Measurements from ENCODE around the gene ZP1.

The ZP1 gene

GRCh38 chr11:60890696-60891095 lies 23.4 kb downstream of the ZP1 start:
- WGBS: 82% methylated on average over 3 of the region's 5 CpGs
- Histone ChIP-seq H3K18ac (ENCODE audit: low read depth in 1 of 2, low read length in 2 of 2) (no peak overlapping the region), H2AFZ (ENCODE audit: low read depth, low read length) (no peak overlapping the region), H3K79me1 (replicated peaks; ENCODE audit: low read length, poor library complexity, severe bottlenecking) (peaks cover 8% of the 10 kb centered on the region), H3K9me3 (ENCODE audit: control insufficient read depth, low read length) (no peaks in the 10 kb centered on the region), H3K14ac (ENCODE audit: low read length in 2 of 2) (no peak overlapping the region), H2AK5ac (ENCODE audit: low read length, severe bottlenecking) (no peak overlapping the region), H2BK12ac (ENCODE audit: low read length in 2 of 2) (no peak overlapping the region), H4K91ac (ENCODE audit: low read length) (no peak overlapping the region), H3K23ac (ENCODE audit: low read length in 2 of 2) (no peak overlapping the region), H2BK5ac (ENCODE audit: low read depth, low read length, poor library complexity, severe bottlenecking) (no peak overlapping the region), H3K4ac (ENCODE audit: low read depth in 1 of 2, low read length in 2 of 2) (no peak overlapping the region), H3K27me3 (ENCODE audit: control insufficient read depth in 1 of 2, insufficient read depth in 1 of 2, low read length in 2 of 2) (no peaks in the 10 kb centered on the region), H2BK15ac (ENCODE audit: low read depth, poor library complexity, severe bottlenecking) (no peak overlapping the region), H3K4me1 (ENCODE audit: control insufficient read depth, insufficient read depth, low read depth, low read length) (peaks cover 4% of the 10 kb centered on the region), H3K4me2 (ENCODE audit: low read length, poor library complexity, severe bottlenecking) (no peak overlapping the region), H3K9ac (ENCODE audit: low read length) (no peak overlapping the region), H3K27ac (ENCODE audit: low read length, poor library complexity, severe bottlenecking) (no peak overlapping the region), H4K8ac (ENCODE audit: low read length) (no peak overlapping the region), H2BK120ac (ENCODE audit: low read depth, low read length) (no peak overlapping the region), H3K36me3 (ENCODE audit: control insufficient read depth in 1 of 2, insufficient read depth in 2 of 2, low read depth in 1 of 2, low read length in 2 of 2) (peaks cover 23 to 54% of the 10 kb centered on the region in 2 experiments), H3K4me3 (ENCODE audit: insufficient read depth in 1 of 2, low read depth in 1 of 2, low read length in 2 of 2) (no peak overlapping the region)
- no peak for DNase-seq

- H3K27ac ChIP-seq (ENCODE audit: low read length, poor library complexity, severe bottlenecking): no peak overlapping the region
- no peak for DNase-seq
- H3K9me3 ChIP-seq (ENCODE audit: control insufficient read depth, low read length): no peaks in the 10 kb centered on the region
- H3K36me3 ChIP-seq (ENCODE audit: control insufficient read depth in 1 of 2, insufficient read depth in 2 of 2, low read depth in 1 of 2, low read length in 2 of 2): peaks cover 25 to 60% of the 10 kb centered on the region in 2 experiments
- no peak overlapping the region for H2AFZ ChIP-seq (ENCODE audit: low read depth, low read length)
- no peak overlapping the region for H2AK5ac ChIP-seq (ENCODE audit: low read length, severe bottlenecking)
- H3K23ac ChIP-seq (ENCODE audit: low read length in 2 of 2): no peak overlapping the region
- H3K18ac ChIP-seq (ENCODE audit: low read depth in 1 of 2, low read length in 2 of 2): no peak overlapping the region
- H3K4me3 ChIP-seq (ENCODE audit: insufficient read depth in 1 of 2, low read depth in 1 of 2, low read length in 2 of 2): no peak overlapping the region
- no peak overlapping the region for H2BK12ac ChIP-seq (ENCODE audit: low read length in 2 of 2)
- H2BK120ac ChIP-seq (ENCODE audit: low read depth, low read length): no peak overlapping the region
- H2BK15ac ChIP-seq (ENCODE audit: low read depth, poor library complexity, severe bottlenecking): no peak overlapping the region
- H3K9ac ChIP-seq (ENCODE audit: low read length): no peak overlapping the region
- no peak overlapping the region for H3K14ac ChIP-seq (ENCODE audit: low read length in 2 of 2)
- H2BK5ac ChIP-seq (ENCODE audit: low read depth, low read length, poor library complexity, severe bottlenecking): no peak overlapping the region
- H3K4me1 ChIP-seq (ENCODE audit: control insufficient read depth, insufficient read depth, low read depth, low read length): peaks cover 4% of the 10 kb centered on the region
- WGBS: 94% methylated on average over 7 of the region's 7 CpGs
- H4K8ac ChIP-seq (ENCODE audit: low read length): no peak overlapping the region
- H4K91ac ChIP-seq (ENCODE audit: low read length): no peak overlapping the region
- no peaks in the 10 kb centered on the region for H3K27me3 ChIP-seq (ENCODE audit: control insufficient read depth in 1 of 2, insufficient read depth in 1 of 2, low read length in 2 of 2)
- H3K79me1 ChIP-seq (replicated peaks; ENCODE audit: low read length, poor library complexity, severe bottlenecking): peaks cover 8% of the 10 kb centered on the region
- no peak overlapping the region for H3K4ac ChIP-seq (ENCODE audit: low read depth in 1 of 2, low read length in 2 of 2)
- H3K4me2 ChIP-seq (ENCODE audit: low read length, poor library complexity, severe bottlenecking): no peak overlapping the region
Measured at GRCh38 chr11:60891103-60891741, 23.9 kb downstream of the ZP1 start.

GRCh38 chr11:60895687-60896086 lies 28.3 kb downstream of the ZP1 start:
- Histone ChIP-seq H2BK12ac (ENCODE audit: low read length in 2 of 2) (no peak overlapping the region), H3K4me3 (ENCODE audit: insufficient read depth in 1 of 2, low read depth in 1 of 2, low read length in 2 of 2) (no peak overlapping the region), H3K4me1 (ENCODE audit: control insufficient read depth, insufficient read depth, low read depth, low read length) (peaks cover 2% of the 10 kb centered on the region), H2AFZ (ENCODE audit: low read depth, low read length) (no peak overlapping the region), H3K79me1 (replicated peaks; ENCODE audit: low read length, poor library complexity, severe bottlenecking) (peaks cover 24% of the 10 kb centered on the region), H2BK15ac (ENCODE audit: low read depth, poor library complexity, severe bottlenecking) (no peak overlapping the region), H3K23ac (ENCODE audit: low read length in 2 of 2) (no peak overlapping the region), H3K9me3 (ENCODE audit: control insufficient read depth, low read length) (no peaks in the 10 kb centered on the region), H3K18ac (ENCODE audit: low read depth in 1 of 2, low read length in 2 of 2) (no peak overlapping the region), H4K8ac (ENCODE audit: low read length) (no peak overlapping the region), H2BK5ac (ENCODE audit: low read depth, low read length, poor library complexity, severe bottlenecking) (no peak overlapping the region), H3K36me3 (ENCODE audit: control insufficient read depth in 1 of 2, insufficient read depth in 2 of 2, low read depth in 1 of 2, low read length in 2 of 2) (peaks cover 42 to 94% of the 10 kb centered on the region in 2 experiments), H3K27ac (ENCODE audit: low read length, poor library complexity, severe bottlenecking) (no peak overlapping the region), H3K4me2 (ENCODE audit: low read length, poor library complexity, severe bottlenecking) (no peak overlapping the region), H3K9ac (ENCODE audit: low read length) (no peak overlapping the region), H4K91ac (ENCODE audit: low read length) (no peak overlapping the region), H3K14ac (ENCODE audit: low read length in 2 of 2) (no peak overlapping the region), H2BK120ac (ENCODE audit: low read depth, low read length) (no peak overlapping the region), H3K4ac (ENCODE audit: low read depth in 1 of 2, low read length in 2 of 2) (no peak overlapping the region), H2AK5ac (ENCODE audit: low read length, severe bottlenecking) (no peak overlapping the region), H3K27me3 (ENCODE audit: control insufficient read depth in 1 of 2, insufficient read depth in 1 of 2, low read length in 2 of 2) (no peaks in the 10 kb centered on the region)
- WGBS: 100% methylated on average over 1 of the region's 5 CpGs
- DNase-seq: no peak

GRCh38 chr11:60897496-60897895 lies 30.2 kb downstream of the ZP1 start:
- no peak overlapping the region for H2BK12ac ChIP-seq (ENCODE audit: low read length in 2 of 2)

More at GRCh38 chr11:60897496-60897895, 30.2 kb downstream of the ZP1 start:
- no peak overlapping the region for H2BK15ac ChIP-seq (ENCODE audit: low read depth, poor library complexity, severe bottlenecking)
- H3K4me1 ChIP-seq (ENCODE audit: control insufficient read depth, insufficient read depth, low read depth, low read length): no peaks in the 10 kb centered on the region
- no peak overlapping the region for H3K4me3 ChIP-seq (ENCODE audit: insufficient read depth in 1 of 2, low read depth in 1 of 2, low read length in 2 of 2)
- WGBS: 94% methylated on average over 4 of the region's 4 CpGs
- no peak overlapping the region for H3K9ac ChIP-seq (ENCODE audit: low read length)
- H3K27ac ChIP-seq (ENCODE audit: low read length, poor library complexity, severe bottlenecking): no peak overlapping the region
- no peak overlapping the region for H4K91ac ChIP-seq (ENCODE audit: low read length)
- peaks cover 30% of the 10 kb centered on the region for H3K79me1 ChIP-seq (replicated peaks; ENCODE audit: low read length, poor library complexity, severe bottlenecking)
- no peak overlapping the region for H3K23ac ChIP-seq (ENCODE audit: low read length in 2 of 2)
- H2BK120ac ChIP-seq (ENCODE audit: low read depth, low read length): no peak overlapping the region
- no peak overlapping the region for H3K4me2 ChIP-seq (ENCODE audit: low read length, poor library complexity, severe bottlenecking)
- H2AFZ ChIP-seq (ENCODE audit: low read depth, low read length): no peak overlapping the region
- H3K18ac ChIP-seq (ENCODE audit: low read depth in 1 of 2, low read length in 2 of 2): no peak overlapping the region
- no peaks in the 10 kb centered on the region for H3K27me3 ChIP-seq (ENCODE audit: control insufficient read depth in 1 of 2, insufficient read depth in 1 of 2, low read length in 2 of 2)
- no peak for DNase-seq
- H3K4ac ChIP-seq (ENCODE audit: low read depth in 1 of 2, low read length in 2 of 2): no peak overlapping the region
- H4K8ac ChIP-seq (ENCODE audit: low read length): no peak overlapping the region
- peaks cover 50 to 97% of the 10 kb centered on the region in 2 experiments for H3K36me3 ChIP-seq (ENCODE audit: control insufficient read depth in 1 of 2, insufficient read depth in 2 of 2, low read depth in 1 of 2, low read length in 2 of 2)
- H2BK5ac ChIP-seq (ENCODE audit: low read depth, low read length, poor library complexity, severe bottlenecking): no peak overlapping the region
- no peak overlapping the region for H3K14ac ChIP-seq (ENCODE audit: low read length in 2 of 2)
- no peaks in the 10 kb centered on the region for H3K9me3 ChIP-seq (ENCODE audit: control insufficient read depth, low read length)
- H2AK5ac ChIP-seq (ENCODE audit: low read length, severe bottlenecking): no peak overlapping the region
